Spinal cord (tissue), 10 donors: ENCODE results near the gene FEM1A. TPM values are rescaled to one million over a fixed set of nuclear protein-coding genes. Genes with fewer than 3 reads are reported as not detected.
"Not testable (repeated sequence)": the region's sequence is repeated elsewhere in the genome, so short reads cannot be mapped to it uniquely, and the experiment has no call there.

ENCODE experiments used
- DNase-seq, 6 donors: peaks; one replicate each; pipeline versions ENCODE4 v3.0.0 to v3.0.0-alpha.2; 2013 to 2015; ENCODE audit warnings: low spot score in 6 of 6, low read depth in 4 of 6
- H3K27ac ChIP-seq: one replicate; pipeline ENCODE4 v1.5.1; 2013; ENCODE audit warnings: low read depth, low read length, control low read depth
- H3K27me3 ChIP-seq: one replicate; pipeline ENCODE4 v1.6.1; 2013; ENCODE audit warnings: low read length; ENCODE audit not compliant: control insufficient read depth, insufficient read depth
- H3K36me3 ChIP-seq: one replicate; pipeline ENCODE4 v1.6.1; 2013; ENCODE audit warnings: low read length; ENCODE audit not compliant: control insufficient read depth, insufficient read depth
- H3K4me1 ChIP-seq: one replicate; pipeline ENCODE4 v1.6.1; 2013; ENCODE audit warnings: low read length; ENCODE audit not compliant: control insufficient read depth, insufficient read depth
- H3K4me3 ChIP-seq: one replicate; pipeline ENCODE4 v1.5.1; 2013; ENCODE audit warnings: low read depth, low read length, control low read depth
- H3K9me3 ChIP-seq: one replicate; pipeline ENCODE4 v1.6.1; 2013; ENCODE audit warnings: low read length; ENCODE audit not compliant: control insufficient read depth, insufficient read depth
- WGBS: methylation state at CpG from one replicate; pipeline ENCODE4 v1.1.5; 2013; ENCODE audit warnings: missing lambda C conversion rate; ENCODE audit not compliant: insufficient coverage; 5-methylcytosine and 5-hydroxymethylcytosine counted together
- polyA plus RNA-seq, 2 donors: library from polyadenylated mRNA; unstranded; fragments of 120-200 nt; gene quantifications; one replicate each; pipeline ENCODE4 v1.2.1, GENCODE V29; 2013; ENCODE audit not compliant: insufficient read length in 2 of 2
- total RNA-seq, 2 donors: library from RNA; depleted of rRNA in 1 of 2; stranded (reverse); fragments of 120-200 nt in 1 of 2; fragments of >200 nt in 1 of 2; gene quantifications; one replicate each; pipeline versions ENCODE4 v1.2.3 to v1.2.4, GENCODE V29; 2013 to 2014
- donor health status: healthy.

Gene FEM1A
- total and polyA plus RNA-seq, 4 donors: 4.7 to 11.7 (median 8.1) TPM

GRCh38 chr19:4792019-4792865, 708 bp downstream of the FEM1A start:
- not testable (repeated sequence) for DNase-seq, H3K27me3 ChIP-seq, H3K9me3 ChIP-seq
- 9% methylated on average over 75 of the region's 75 CpGs for WGBS
- Histone ChIP-seq H3K4me1 (peaks cover 46% of the 10 kb centered on the region), H3K4me3 (peak overlapping the region; percentile 72), H3K27ac (peak overlapping the region; percentile 47), H3K36me3 (peaks cover 50% of the 10 kb centered on the region)

- Histone ChIP-seq H3K4me1 (peaks cover 45% of the 10 kb centered on the region), H3K36me3 (peaks cover 56% of the 10 kb centered on the region)
Observed at GRCh38 chr19:4792866-4793195, 1.3 kb downstream of the FEM1A start.

GRCh38 chr19:4793278-4793677, 1.7 kb downstream of the FEM1A start:
- H3K9me3 ChIP-seq, H3K27ac ChIP-seq, H3K4me3 ChIP-seq, H3K27me3 ChIP-seq, DNase-seq: not testable (repeated sequence)
- Histone ChIP-seq H3K36me3 (peaks cover 57% of the 10 kb centered on the region), H3K4me1 (peaks cover 43% of the 10 kb centered on the region)
- WGBS: 95% methylated on average over 17 of the region's 19 CpGs

More at GRCh38 chr19:4792866-4793195, 1.3 kb downstream of the FEM1A start:
- H3K9me3 ChIP-seq, DNase-seq, H3K27ac ChIP-seq, H3K27me3 ChIP-seq: not testable (repeated sequence)
- peak overlapping the region; percentile 72 for H3K4me3 ChIP-seq
- WGBS: 92% methylated on average over 24 of the region's 24 CpGs

- Histone ChIP-seq H3K27me3 (no peaks in the 10 kb centered on the region), H3K4me3 (no peak overlapping the region), H3K9me3 (no peaks in the 10 kb centered on the region), H3K4me1 (peaks cover 43% of the 10 kb centered on the region), H3K27ac (no peak overlapping the region), H3K36me3 (peaks cover 65% of the 10 kb centered on the region)
- WGBS: 86% methylated on average over 8 of the region's 11 CpGs
- DNase-seq: no peak
Observed at GRCh38 chr19:4794971-4795370, 3.4 kb downstream of the FEM1A start.

GRCh38 chr19:4795400-4795799, 3.9 kb downstream of the FEM1A start:
- Histone ChIP-seq H3K4me3 (no peak overlapping the region), H3K27me3 (no peaks in the 10 kb centered on the region), H3K4me1 (peaks cover 43% of the 10 kb centered on the region), H3K27ac (no peak overlapping the region), H3K9me3 (no peaks in the 10 kb centered on the region), H3K36me3 (peaks cover 68% of the 10 kb centered on the region)
- no peak for DNase-seq
- WGBS: 87% methylated on average over 7 of the region's 9 CpGs

- H3K27me3 ChIP-seq: no peaks in the 10 kb centered on the region
- H3K4me1 ChIP-seq: peaks cover 6% of the 10 kb centered on the region
- H3K27ac ChIP-seq: no peak overlapping the region
- H3K36me3 ChIP-seq: peaks cover 38% of the 10 kb centered on the region
- no peak overlapping the region for H3K4me3 ChIP-seq
- no peak for DNase-seq
- 72% methylated on average over 23 of the region's 23 CpGs for WGBS
- H3K9me3 ChIP-seq: no peaks in the 10 kb centered on the region
Observed at GRCh38 chr19:4800591-4801081, 9.1 kb downstream of the FEM1A start.

GRCh38 chr19:4801085-4801619, 9.6 kb downstream of the FEM1A start:
- Histone ChIP-seq H3K36me3 (peaks cover 34% of the 10 kb centered on the region), H3K27ac (no peak overlapping the region), H3K27me3 (no peaks in the 10 kb centered on the region), H3K4me1 (peaks cover 4% of the 10 kb centered on the region), H3K4me3 (no peak overlapping the region), H3K9me3 (no peaks in the 10 kb centered on the region)
- no CpG with 5 or more reads among the region's 3 CpGs for WGBS
- no peak for DNase-seq

GRCh38 chr19:4802711-4803110, 11.2 kb downstream of the FEM1A start:
- Histone ChIP-seq H3K9me3 (no peaks in the 10 kb centered on the region), H3K4me1 (no peaks in the 10 kb centered on the region), H3K27me3 (no peaks in the 10 kb centered on the region), H3K36me3 (peaks cover 19% of the 10 kb centered on the region), H3K4me3 (no peak overlapping the region), H3K27ac (no peak overlapping the region)
- DNase-seq: no peak
- WGBS: 82% methylated on average over 6 of the region's 7 CpGs

GRCh38 chr19:4803736-4804695, 12.5 kb downstream of the FEM1A start:
- Histone ChIP-seq H3K4me3 (no peak overlapping the region), H3K4me1 (no peaks in the 10 kb centered on the region), H3K9me3 (no peaks in the 10 kb centered on the region), H3K27me3 (no peaks in the 10 kb centered on the region), H3K36me3 (peaks cover 13% of the 10 kb centered on the region), H3K27ac (no peak overlapping the region)
- WGBS: 45% methylated on average over 30 of the region's 33 CpGs
- DNase-seq: peak in 2 of 6 donors; percentile 80 to 82
